ENCODE results near the gene PJVK. TPM values are rescaled to one million over a fixed set of nuclear protein-coding genes. Genes with fewer than 3 reads are reported as not detected.
"Not testable (repeated sequence)": the region's sequence is repeated elsewhere in the genome, so short reads cannot be mapped to it uniquely, and the experiment has no call there.

PJVK gene, protein sequence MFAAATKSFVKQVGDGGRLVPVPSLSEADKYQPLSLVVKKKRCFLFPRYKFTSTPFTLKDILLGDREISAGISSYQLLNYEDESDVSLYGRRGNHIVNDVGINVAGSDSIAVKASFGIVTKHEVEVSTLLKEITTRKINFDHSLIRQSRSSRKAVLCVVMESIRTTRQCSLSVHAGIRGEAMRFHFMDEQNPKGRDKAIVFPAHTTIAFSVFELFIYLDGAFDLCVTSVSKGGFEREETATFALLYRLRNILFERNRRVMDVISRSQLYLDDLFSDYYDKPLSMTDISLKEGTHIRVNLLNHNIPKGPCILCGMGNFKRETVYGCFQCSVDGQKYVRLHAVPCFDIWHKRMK
- total RNA-seq, result 1.8 TPM

DNA sequence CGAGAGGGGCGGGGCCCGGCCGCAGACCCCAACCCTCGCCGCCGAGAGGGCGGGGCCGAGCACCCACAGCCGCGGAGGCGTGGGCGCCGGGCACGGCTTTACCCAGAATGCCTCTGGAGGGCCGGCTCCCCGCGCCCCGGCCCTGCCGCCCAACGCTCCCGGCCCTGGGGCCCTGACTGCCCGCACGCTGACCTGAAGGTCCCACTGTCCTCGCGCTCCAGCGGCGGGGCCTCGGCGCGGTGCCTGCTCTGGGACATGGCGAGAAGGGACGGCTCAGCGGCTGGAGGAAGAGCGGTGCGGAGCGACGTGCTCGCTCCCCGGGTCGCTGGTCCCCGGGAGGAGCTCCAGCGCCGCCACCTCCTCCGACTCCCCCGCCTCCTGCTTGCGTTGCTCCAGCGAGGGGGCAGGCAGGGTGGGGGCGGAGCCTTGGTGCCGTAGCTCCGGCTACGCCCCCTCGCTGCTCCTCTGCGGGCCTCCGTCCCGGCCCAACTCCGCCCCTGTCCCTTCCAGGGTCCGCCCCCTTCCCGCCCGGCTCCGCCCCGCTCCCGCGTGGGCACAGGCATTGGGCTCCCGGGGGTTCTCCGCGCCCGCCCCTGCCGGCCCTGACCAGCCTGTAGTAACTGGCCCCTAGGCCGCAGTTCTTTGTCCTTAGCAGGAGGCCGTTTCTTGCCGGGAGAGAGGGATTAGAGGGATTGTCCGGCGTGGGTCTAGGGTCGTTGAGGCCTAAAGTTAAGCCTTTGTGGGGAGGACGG, at the start of gene PJVK, which contains the start of gene PRKRA:
TSS of gene PJVK (plus strand) at position 605 of the 752 bp plus-strand sequence. CDS start 2,032 bp downstream, outside the sequence.
TSS of gene PRKRA (minus strand) at position 402 of the 752 bp plus-strand sequence. CDS start at position 257, 145 bp downstream.
- peak; percentile 99 for DNase-seq (ENCODE audit: low spot score)
- ATAC-seq, result peak; percentile 93

DNA sequence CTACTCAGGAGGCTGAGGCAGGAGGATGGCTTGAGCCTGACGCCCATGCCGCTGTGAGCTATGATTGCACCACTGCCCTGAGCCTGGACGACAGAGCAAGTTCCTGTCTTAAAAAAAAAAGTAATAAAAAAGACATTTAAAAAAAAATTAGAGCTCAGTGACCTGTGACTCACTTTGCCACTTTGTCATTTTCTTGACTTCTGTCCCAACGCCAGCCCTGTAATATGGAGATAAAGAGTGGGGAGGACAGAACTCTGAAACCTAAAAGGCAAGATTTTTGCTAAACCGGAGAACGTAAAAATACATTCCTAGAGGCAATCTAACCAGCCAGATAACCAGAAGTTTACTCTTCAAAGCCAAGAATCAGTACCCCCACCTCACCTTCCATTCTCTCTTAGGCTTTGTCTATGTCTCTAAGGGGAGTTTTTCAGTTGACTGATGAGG, 49.2 kb upstream of the PJVK start:
- DNase-seq (ENCODE audit: low spot score), result no peak
- ATAC-seq, result no peak

DNA sequence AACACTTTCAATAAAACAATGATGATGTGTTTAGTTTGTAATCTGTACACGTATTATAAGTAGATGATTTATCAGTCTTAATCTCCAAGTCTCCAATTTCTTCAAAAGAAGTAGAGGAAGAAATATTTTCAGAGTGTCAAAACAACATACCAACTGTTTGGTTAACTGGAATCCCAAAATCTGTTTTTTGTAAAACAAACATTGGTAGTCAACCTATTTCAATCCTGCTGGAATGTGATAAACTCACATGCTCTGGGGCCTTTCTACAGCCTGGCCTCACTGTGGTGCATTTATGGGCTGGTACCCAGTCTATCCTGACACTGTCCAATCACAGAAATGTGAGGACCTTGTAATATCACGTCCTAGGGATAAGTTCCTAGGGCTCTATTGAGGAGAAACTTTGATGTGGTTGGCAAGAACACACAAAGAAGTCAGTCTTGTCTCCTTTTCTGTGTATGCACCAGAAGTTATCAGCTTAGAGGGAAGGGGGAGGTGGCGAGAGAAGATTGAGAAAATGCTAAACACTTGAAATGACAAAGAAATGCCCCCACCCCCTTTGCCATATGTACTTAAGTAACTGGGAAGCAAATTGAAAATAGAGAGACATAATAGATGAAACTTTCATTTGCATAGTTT, 47.4 kb upstream of the PJVK start:
- DNase-seq (ENCODE audit: low spot score) (no peak), ATAC-seq (no peak)

DNA sequence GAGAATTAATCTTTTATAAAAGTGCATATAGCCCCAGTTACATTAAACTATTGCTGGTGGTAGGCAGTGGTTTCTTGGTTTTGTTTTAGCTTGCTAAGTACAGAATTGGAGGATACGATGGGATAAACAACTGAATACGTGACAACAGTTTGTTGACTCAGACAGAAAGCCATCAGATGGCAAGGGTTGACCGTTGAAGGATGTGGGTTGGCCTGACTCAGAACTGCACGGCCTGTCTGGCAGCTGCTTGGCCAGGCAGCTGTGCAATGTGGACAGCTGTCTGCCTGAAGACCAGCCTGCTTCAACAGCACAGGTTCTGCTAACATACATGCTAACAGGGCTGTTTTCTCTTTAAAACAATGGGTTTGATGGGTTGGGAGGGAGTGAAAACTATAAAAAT, 46.8 kb upstream of the PJVK start:
- DNase-seq (ENCODE audit: low spot score) (no peak), ATAC-seq (no peak)

DNA sequence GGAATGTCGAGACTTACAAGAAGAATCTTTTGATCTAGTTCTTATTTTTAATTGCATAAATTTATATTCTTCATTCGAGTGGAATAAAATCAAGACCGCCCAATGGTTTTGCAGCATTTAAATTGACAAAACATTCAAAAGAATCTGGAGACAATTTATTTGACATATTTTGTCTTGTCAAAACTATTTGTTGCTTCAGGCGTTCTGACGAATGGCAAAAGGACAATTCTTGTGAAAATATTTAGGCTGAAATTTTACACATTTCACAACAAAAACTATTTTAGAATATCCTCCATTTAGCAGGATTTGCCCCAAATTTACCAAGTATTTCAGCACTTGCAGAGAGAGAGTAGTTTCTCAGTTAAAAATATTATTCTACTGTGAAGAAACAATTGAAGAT, 41.9 kb upstream of the PJVK start:
- DNase-seq (ENCODE audit: low spot score) (no peak), ATAC-seq (no peak)

DNA sequence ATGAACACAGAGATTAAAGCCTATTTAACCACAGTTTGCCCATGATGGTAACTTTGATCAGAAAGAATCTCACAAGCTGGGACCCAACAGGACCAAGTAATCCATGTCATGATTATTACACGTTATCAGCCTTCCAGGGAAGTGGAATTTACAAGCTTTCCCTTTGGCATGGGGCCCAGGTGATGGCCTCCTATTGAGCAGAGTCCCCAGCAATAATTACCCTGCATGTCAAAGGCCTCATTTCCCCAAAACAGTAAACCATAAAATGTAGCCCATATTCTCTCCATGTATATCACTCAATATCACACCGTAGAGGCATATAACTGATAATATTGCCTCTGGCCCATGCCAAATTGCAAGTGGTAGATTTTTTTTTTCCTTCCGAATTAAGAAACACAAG, 39.1 kb upstream of the PJVK start:
- ATAC-seq, result no peak
- DNase-seq (ENCODE audit: low spot score), result no peak

DNA sequence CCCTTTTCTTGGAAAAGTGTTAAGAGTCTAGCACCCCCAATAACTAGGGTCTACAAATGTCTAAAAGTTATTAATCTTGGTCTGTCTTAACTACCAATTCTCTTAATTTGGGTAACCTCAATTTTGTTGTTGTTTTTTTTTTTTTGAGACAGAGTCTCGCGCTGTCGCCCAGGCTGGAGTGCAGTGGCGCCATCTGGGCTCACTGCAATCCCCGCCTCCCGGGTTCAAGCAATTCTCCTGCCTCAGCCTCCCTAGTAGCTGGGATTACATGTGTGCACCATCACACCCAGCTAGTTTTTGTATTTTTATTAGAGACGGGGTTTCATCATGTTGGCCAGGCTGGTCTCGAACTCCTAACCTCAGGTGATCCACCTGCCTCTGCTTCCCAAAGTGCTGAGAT, 38.7 kb upstream of the PJVK start:
- ATAC-seq; DNase-seq (ENCODE audit: low spot score): not testable (repeated sequence)

DNA sequence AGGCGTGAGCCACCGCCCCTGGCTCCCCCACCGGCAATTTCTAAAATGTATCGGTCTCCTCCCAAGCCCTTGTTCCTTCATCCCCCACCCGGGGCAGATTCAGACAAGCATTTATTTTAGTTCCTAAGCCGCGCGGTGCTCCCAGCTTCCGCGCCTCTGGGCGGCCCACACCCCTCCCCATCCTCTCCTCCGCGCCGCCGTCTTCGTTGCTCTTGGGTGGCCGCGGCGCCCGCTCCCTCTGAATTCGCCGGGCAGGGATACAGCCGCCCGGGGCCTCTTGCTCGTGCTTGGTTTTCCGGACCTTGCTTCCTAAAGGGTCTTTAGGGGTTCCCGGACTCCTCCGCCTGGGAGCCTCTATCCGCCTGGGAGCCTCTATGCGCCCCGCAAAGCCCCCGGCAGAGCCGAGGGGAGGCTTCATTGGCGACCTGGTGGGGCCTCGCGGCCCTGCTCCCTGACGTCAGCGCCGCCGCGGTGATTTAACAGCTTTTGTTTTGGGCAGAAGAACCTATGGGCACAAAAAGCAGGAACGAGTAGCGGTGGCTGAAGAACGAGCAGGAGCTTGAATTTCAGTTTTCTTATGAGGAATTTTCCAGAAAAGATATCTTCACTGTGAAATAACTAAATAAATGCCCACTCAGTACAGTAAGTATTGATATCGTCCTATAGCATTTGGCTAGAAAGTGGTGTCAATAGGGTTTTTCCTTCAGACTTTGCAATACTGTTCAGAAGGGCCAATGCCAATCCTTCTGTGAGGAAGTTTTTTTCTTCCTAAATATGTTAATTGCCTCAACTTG, 37.5 kb upstream of the PJVK start:
- peak; percentile 64 for DNase-seq (ENCODE audit: low spot score)
- peak; percentile 71 for ATAC-seq

DNA sequence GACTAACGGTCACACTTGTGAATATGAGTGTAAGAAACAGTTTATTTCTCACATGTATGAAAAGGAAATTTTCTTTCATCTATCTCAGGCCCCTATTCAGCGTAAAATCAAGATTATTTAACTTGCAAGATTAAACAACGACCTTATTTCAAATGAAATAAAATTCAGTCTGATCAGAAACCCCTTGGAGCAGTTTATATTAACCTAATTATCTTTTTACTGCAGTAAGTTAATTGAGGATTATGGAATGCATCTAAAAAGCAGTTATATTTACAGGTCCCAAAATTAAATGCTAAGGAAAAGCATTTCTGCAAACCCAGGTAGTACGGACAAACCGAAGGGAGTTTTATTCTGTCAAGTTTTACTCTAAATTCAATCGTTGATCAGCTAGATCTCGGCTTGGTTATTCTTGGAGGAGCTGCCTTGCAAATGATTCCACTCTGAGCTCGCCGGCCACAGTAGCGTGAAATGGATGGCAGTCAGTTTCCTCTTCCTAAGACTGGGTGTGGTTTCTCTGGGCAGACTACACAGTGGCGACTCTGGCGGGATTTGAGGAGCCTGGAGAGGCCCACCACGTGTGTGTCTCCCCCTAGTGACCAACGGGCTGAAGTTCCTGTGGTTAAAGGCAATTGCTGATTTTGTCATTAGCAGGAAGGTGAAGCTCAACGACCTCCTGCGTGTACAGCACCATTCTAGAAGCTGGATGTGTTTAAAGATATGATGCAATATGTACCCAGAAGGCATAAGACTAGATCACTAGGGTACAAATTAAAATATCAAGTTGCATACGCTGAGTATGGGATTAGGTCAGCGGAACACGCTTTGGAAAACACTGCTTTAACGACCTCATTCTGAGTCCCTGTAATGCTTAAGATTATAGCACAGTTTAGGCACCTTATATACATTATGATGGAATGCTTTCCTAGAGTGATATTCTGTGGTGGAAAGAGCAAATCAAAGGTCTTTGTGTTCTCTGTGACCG, 36.6 kb upstream of the PJVK start:
- ATAC-seq, result peak; percentile 98
- DNase-seq (ENCODE audit: low spot score), result peak; percentile 87

DNA sequence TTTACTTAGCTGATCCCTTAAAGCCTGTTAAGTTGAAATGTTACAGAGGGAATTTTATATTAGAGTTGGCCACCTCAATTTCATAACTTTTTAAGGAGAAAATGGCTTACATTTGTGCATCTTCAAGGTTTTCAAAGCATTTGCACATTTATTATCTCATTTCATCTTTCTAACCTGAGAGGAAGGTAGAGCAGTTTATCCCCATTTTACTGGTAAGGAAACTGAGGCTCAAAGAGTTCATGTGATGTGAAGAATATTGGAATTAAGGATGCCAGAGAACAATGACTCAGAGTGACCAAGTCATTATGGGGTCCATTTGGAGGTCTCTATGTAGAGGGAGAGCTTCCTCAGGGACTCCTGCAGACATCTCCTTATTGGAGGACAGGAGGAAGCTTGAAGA, 35.2 kb upstream of the PJVK start:
- DNase-seq (ENCODE audit: low spot score) (no peak), ATAC-seq (no peak)

DNA sequence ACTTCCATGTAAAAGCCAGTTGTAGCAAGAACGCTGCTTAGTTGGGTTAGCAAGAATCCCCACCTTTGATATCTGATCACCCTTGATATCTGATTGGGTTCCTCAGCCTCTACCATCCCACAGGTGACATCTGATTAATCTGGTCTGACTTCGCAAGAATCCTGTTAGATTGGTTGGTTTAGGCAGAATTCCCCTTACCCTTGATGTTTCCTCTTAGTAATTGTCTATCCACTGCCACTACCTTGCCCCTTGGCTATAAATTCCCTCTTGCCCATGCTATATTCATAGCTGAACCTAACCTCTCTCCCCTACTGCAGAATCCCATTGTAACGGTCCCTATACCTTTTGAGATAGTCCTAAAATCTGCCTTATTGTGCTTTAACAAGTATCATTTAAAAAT, 33.3 kb upstream of the PJVK start:
- ATAC-seq (no peak), DNase-seq (ENCODE audit: low spot score) (no peak)

DNA sequence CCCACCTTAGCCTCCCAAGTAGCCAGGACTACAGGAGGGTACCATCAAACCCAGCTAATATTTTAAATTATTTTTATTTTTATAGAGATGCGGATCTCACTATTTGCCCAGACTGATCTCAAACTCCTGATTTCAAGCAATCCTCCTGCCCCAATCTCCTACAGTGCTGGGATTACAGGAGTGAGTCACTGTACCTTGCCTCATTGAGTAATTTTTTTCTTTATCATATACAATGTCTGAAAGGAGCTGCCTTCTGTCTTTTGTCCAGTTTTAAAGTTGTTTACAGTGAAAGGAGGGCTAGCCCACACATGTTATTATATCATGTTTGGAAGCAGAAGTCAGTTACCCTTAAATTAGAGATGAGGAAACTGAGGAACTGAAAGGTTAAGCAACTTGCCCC, 32.8 kb upstream of the PJVK start:
- DNase-seq (ENCODE audit: low spot score) (no peak), ATAC-seq (no peak)

DNA sequence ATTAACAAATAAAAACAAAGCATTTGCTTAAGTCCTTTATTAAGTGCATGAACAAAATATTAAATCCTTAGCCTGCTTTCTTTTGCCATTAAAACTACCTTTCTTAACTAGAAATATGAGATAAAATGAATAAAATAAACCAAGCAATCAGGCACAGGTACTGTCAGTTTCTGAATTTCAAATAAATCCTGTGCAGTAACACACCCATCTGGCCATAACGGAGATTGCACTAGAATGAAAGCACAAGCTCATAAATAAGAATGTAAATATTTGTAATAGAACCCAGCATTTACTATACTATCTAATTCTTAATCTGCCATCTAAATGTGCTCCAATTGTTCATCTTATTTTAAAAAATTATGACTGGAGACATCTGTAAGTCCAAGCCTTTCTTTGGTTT, 32.1 kb upstream of the PJVK start:
- DNase-seq (ENCODE audit: low spot score), result no peak
- no peak for ATAC-seq

DNA sequence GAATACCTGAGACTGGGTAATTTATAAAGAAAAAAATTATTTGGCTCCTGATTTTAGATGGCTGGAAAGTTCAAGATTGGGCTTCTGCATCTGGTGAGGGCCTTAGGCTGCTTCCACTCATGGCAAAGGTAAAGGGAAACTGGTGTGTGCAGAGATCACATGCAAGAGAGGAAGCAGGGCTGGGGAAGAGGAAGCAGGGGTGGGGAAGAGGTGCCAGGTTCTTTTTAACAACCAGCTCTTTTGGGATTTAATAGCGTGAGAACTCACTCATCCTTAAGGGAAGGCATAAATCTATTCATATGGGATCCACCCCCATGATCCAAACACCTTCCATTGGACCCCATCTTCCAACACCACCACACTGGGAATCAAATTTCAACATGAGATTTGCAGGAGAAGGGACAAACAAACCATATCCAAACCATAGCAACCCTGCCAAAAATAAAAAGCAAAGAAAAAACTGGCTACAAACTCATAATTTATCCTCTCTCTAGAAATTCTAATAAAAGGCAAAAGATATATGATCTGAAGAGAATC, 30.6 kb upstream of the PJVK start:
- DNase-seq (ENCODE audit: low spot score), result no peak
- ATAC-seq, result no peak

DNA sequence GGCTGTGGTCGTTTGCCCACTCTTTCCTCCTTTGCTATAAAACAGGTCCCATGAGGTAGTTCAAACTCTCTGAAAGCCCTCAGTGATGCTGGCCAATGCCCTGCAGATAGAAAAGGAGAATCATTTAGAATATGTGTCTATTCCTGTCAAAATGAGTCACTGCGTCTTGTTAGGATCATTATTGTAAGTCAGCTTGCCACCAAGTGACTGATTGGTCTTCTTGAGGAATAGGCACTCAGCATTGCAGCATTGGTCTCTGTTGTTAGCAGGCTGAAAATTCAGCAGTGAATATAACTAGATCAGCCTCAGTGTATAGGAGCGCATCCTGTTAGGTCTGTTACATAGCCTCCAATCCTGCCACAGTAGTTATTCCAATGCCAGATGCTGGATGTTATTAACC, 29.1 kb upstream of the PJVK start:
- ATAC-seq, result no peak
- no peak for DNase-seq (ENCODE audit: low spot score)

DNA sequence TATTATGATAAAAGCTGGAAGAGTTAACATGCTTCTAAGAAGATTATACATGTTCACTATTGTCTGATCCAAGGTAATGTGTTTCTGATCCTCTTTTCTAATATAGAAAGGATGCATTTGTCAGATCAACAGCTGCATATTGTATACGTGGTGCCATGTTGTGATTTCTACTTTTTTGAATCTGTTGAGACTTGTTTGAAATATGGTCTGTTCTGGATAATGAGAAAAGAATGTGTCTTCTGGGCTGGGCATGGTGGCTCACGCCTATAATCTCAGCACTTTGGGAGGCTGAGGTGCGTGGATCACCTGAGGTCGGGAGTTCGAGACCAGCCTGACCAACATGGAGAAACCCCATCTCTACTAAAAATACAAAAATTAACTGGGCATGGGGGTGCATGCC, 27.4 kb upstream of the PJVK start:
- DNase-seq (ENCODE audit: low spot score); ATAC-seq: not testable (repeated sequence)

DNA sequence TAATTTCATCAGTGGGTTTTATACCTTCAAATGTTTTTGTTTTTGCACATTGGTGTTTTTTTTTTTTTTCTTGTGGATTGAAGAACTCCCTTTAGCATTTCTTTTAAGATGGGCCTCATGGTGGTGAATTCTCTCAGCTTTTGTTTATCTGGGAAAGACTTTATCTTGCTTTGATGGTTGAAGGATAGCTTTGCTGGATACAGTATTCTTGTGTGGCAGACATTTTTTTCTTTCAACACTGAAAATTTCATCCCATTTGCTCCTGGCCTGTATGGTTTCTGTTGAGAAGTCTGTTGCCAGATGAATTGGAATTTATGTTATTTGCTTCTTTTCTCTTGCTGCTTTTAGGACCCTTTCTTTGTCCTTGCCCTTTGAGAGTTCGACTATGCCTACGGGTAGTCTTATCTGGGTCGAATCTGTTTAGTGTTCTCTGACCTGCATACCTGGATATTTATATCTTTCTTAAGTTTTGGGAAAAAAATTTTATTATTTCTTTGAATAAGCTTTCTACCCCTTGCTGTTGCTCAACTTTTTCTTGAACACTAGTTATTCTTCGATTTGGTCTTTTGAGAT, 25.8 kb upstream of the PJVK start:
- ATAC-seq, result no peak
- no peak for DNase-seq (ENCODE audit: low spot score)

DNA sequence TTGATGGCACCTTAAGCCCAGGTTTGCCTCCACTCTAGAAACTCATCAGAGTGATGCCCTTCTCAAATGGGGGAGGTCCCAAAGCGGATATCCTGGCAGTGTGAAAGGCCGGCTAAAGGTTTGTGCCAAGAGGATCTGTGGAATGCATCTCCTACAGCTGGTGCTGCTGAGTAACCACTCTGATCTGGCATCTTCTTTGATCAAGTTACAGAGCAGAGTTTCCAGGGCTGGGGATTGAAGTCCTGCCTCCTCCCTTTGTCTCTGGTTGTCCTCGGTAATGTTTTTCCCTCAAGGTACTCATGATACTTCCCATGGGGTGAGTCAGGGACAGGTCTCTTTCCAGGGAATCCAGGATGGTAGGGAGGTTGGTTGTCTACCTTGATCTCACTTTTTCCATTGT, 24.8 kb upstream of the PJVK start:
- no peak for ATAC-seq
- DNase-seq (ENCODE audit: low spot score), result no peak

DNA sequence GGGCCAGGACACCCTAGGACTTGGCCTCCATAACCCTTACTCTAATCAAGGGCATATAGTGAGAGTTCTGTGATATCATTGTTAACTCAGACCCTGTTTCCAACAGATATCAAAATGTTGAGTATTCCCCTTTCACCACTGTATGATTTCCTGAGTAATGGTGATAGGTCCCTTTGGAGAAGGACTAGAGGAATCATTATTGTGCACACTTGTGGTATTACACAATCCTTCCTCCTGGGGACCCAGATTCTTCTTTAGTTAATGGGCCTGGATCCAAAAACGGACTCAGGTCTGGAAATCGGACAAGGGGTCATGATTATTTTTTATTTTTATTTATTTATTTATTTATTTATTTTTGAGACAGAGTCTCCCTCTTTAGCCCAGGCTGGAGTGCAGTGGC, 23.7 kb upstream of the PJVK start:
- ATAC-seq (no peak), DNase-seq (ENCODE audit: low spot score) (no peak)

Data from left lobe of liver (tissue), 2 donors.